Stomach (tissue), 9 donors: ENCODE results near the gene SOWAHC. TPM values are rescaled to one million over a fixed set of nuclear protein-coding genes. Genes with fewer than 3 reads are reported as not detected.

Experiments used
- DNase-seq, 2 donors: peaks; one replicate each; pipeline versions ENCODE4 v3.0.0 to v3.0.0-alpha.2; 2013 to 2019
- H3K27ac ChIP-seq, 5 donors: fragments of 200-600 bp in 4 of 5; sonication (generic) in 4 of 5; one replicate each; pipeline ENCODE4 v1.5.1; 2013 to 2019; ENCODE audit warnings: mild to moderate bottlenecking in 1 of 5, moderate library complexity in 1 of 5
- H3K27me3 ChIP-seq, 3 donors: fragments of 200-600 bp; sonication (generic); one replicate each; pipeline ENCODE4 v1.5.1; 2017 to 2019; ENCODE audit warnings: mixed run types in 1 of 3
- H3K36me3 ChIP-seq, 4 donors: fragments of 200-600 bp; sonication (generic); 1 replicate in 3 of 4; 2 replicates in 1 of 4; pipeline ENCODE4 v1.5.1; 2016 to 2019
- H3K4me1 ChIP-seq, 4 donors: fragments of 200-600 bp; sonication (generic); one replicate each; pipeline ENCODE4 v1.5.1; 2016 to 2019
- H3K4me3 ChIP-seq, 4 donors: fragments of 200-600 bp; sonication (generic) in 3 of 4; one replicate each; pipeline ENCODE4 v1.5.1; 2016 to 2019; ENCODE audit warnings: mild to moderate bottlenecking in 1 of 4
- H3K9me3 ChIP-seq, 4 donors: fragments of 200-600 bp; sonication (generic); one replicate each; pipeline ENCODE4 v1.5.1; 2016 to 2019
- CTCF ChIP-seq, 7 experiments: fragments of 450-650 bp in 4 of 7; fragments of 200-600 bp in 3 of 7; sonication (generic) in 3 of 7; IDR thresholded peaks; one replicate each; pipeline ENCODE4 v1.5.1; 2016 to 2019; ENCODE audit warnings: antibody characterized with exemption in 7 of 7, control low read depth in 2 of 7, mild to moderate bottlenecking in 1 of 7
- EP300 ChIP-seq: sonication (generic); formaldehyde crosslinking; IDR thresholded peaks from one replicate; pipeline ENCODE4 v1.6.1; 2017; ENCODE audit warnings: antibody characterized with exemption
- POLR2A ChIP-seq, 4 donors: fragments of 450-650 bp; IDR thresholded peaks; one replicate each; pipeline ENCODE4 v1.6.1; 2016; ENCODE audit warnings: antibody characterized with exemption in 4 of 4, control low read depth in 2 of 4, mild to moderate bottlenecking in 1 of 4, moderate library complexity in 1 of 4
- POLR2AphosphoS5 ChIP-seq, 3 donors: sonication (generic); formaldehyde crosslinking; IDR thresholded peaks; one replicate each; pipeline ENCODE4 v1.6.1; 2016; ENCODE audit warnings: antibody characterized with exemption in 3 of 3
- WGBS, 5 donors: extraction: QIAGEN DNeasy Blood & Tissue Kit in 3 of 5; methylation state at CpG; one replicate each; pipeline versions ENCODE4 v1.1.5 to v1.1.7; 2013 to 2018; 5-methylcytosine and 5-hydroxymethylcytosine counted together
- intact Hi-C: fragments of 100-400 bp; cut with DNase I; formaldehyde crosslinking; loops from one replicate; pipeline ENCODE4 v1.15.1; 2023; ENCODE audit warnings: low total_unique reads
- polyA plus RNA-seq, 3 donors: library from polyadenylated mRNA; stranded (reverse); fragments of 200-250 nt; gene quantifications; one replicate each; pipeline ENCODE4 v1.2.3, GENCODE V29; 2013
- total RNA-seq, 5 donors: library from RNA; depleted of rRNA; stranded (reverse); fragments of >200 nt; gene quantifications; one replicate each; pipeline versions ENCODE4 v1.1.0 to v1.2.3, GENCODE V29; 2014 to 2016
- donor health status: healthy with polysubstance abuse.
- donor health status: Bipolar disorder and iron deficiency.
- donor health status: healthy.

Gene SOWAHC
- total and polyA plus RNA-seq, 8 donors = 3.3 to 93.9 (median 9.2) TPM

- DNase-seq = no peak
- intact Hi-C loops = no loop called here
- WGBS, 5 donors = 74 to 94% (median 84%) methylated on average over 3 of the region's 3 CpGs
- Histone ChIP-seq H3K9me3 (no peaks in the 10 kb centered on the region), H3K4me1 (no peaks in the 10 kb centered on the region), H3K27me3 (no peaks in the 10 kb centered on the region), H3K36me3 (no peaks in the 10 kb centered on the region), H3K27ac (no peak overlapping the region), H3K4me3 (no peak overlapping the region)
- TF ChIP-seq CTCF (IDR thresholded peaks at IDR 0.05) (no peak), EP300 (no peak), POLR2A (IDR thresholded peaks at IDR 0.05) (no peak), POLR2AphosphoS5 (IDR thresholded peaks at IDR 0.05) (no peak)
Measured at GRCh38 chr2:109655287-109655686, 41.1 kb downstream of the SOWAHC start.

GRCh38 chr2:109659396-109660045 lies 45.4 kb downstream of the SOWAHC start:
- WGBS, 5 donors = 72 to 84% (median 78%) methylated on average over 9 of the region's 9 CpGs
- intact Hi-C loops = no loop called here
- Histone ChIP-seq H3K4me1 (peaks cover 0 to 15% (median 6%) of the 10 kb centered on the region in 4 donors), H3K27me3 (no peaks in the 10 kb centered on the region), H3K4me3 (no peak overlapping the region), H3K36me3 (no peaks in the 10 kb centered on the region), H3K27ac (no peak overlapping the region), H3K9me3 (no peaks in the 10 kb centered on the region)
- no peak for TF ChIP-seq CTCF (IDR thresholded peaks at IDR 0.05)
- TF ChIP-seq POLR2AphosphoS5 (IDR thresholded peaks at IDR 0.05) = no peak
- TF ChIP-seq POLR2A (IDR thresholded peaks at IDR 0.05) = no peak
- TF ChIP-seq EP300 = no peak
- DNase-seq = no peak

- Histone ChIP-seq H3K4me1 (peaks cover 0 to 15% (median 6%) of the 10 kb centered on the region in 4 donors), H3K36me3 (no peaks in the 10 kb centered on the region), H3K27ac (no peak overlapping the region), H3K9me3 (no peaks in the 10 kb centered on the region), H3K27me3 (no peaks in the 10 kb centered on the region), H3K4me3 (no peak overlapping the region)
- WGBS, 5 donors = 77 to 90% (median 86%) methylated on average over 3 of the region's 3 CpGs
- intact Hi-C loops = no loop called here
- TF ChIP-seq EP300 = no peak
- no peak for TF ChIP-seq POLR2A (IDR thresholded peaks at IDR 0.05)
- TF ChIP-seq POLR2AphosphoS5 (IDR thresholded peaks at IDR 0.05) = no peak
- no peak for TF ChIP-seq CTCF (IDR thresholded peaks at IDR 0.05)
- no peak for DNase-seq
Measured at GRCh38 chr2:109660046-109660860, 46.1 kb downstream of the SOWAHC start.

- Histone ChIP-seq H3K27me3 (no peaks in the 10 kb centered on the region), H3K27ac (peak overlapping the region in 1 of 5 donors; percentile 50), H3K9me3 (no peaks in the 10 kb centered on the region), H3K4me1 (peaks cover 0 to 15% (median 6%) of the 10 kb centered on the region in 4 donors), H3K4me3 (no peak overlapping the region), H3K36me3 (no peaks in the 10 kb centered on the region)
- no peak for DNase-seq
- intact Hi-C loops = no loop called here
- no peak for TF ChIP-seq POLR2A (IDR thresholded peaks at IDR 0.05)
- no peak for TF ChIP-seq CTCF (IDR thresholded peaks at IDR 0.05)
- TF ChIP-seq EP300 = no peak
- TF ChIP-seq POLR2AphosphoS5 (IDR thresholded peaks at IDR 0.05) = no peak
Measured at GRCh38 chr2:109662889-109663288, 48.7 kb downstream of the SOWAHC start.
